Testis (tissue), 2 donors: ENCODE results near the gene KRT27.

ENCODE experiments used
- CTCF ChIP-seq, 3 experiments: fragments of 450-650 bp in 2 of 3; fragments of 200-600 bp in 1 of 3; sonication (generic) in 1 of 3; IDR thresholded peaks; one replicate each; pipeline ENCODE4 v1.5.1; 2016 to 2019; ENCODE audit warnings: antibody characterized with exemption in 3 of 3, mild to moderate bottlenecking in 2 of 3, moderate library complexity in 1 of 3
- POLR2A ChIP-seq: fragments of 450-650 bp; IDR thresholded peaks from one replicate; pipeline ENCODE4 v1.6.1; 2017; ENCODE audit warnings: antibody characterized with exemption, mild to moderate bottlenecking, moderate library complexity

GRCh38 chr17:40735016-40735415, 47.3 kb downstream of the KRT27 start:
- no peak for TF ChIP-seq CTCF (IDR thresholded peaks at IDR 0.05)
- no peak for TF ChIP-seq POLR2A
